Amygdala (tissue), 56 donors: ENCODE results near the gene DNAL4.

ENCODE experiments used
- DNase-seq, 56 donors: peaks; one replicate each; lab custom pipeline; 2025; lab: John Stamatoyannopoulos, UW

Gene DNAL4

GRCh38 chr22:38744981-38745380 lies 49.0 kb downstream of the DNAL4 start:
- DNase-seq: peak in 8 of 56 donors; percentile 22 to 58 (median 38)

GRCh38 chr22:38742176-38742942 lies 51.6 kb downstream of the DNAL4 start:
- no peak for DNase-seq

DNA sequence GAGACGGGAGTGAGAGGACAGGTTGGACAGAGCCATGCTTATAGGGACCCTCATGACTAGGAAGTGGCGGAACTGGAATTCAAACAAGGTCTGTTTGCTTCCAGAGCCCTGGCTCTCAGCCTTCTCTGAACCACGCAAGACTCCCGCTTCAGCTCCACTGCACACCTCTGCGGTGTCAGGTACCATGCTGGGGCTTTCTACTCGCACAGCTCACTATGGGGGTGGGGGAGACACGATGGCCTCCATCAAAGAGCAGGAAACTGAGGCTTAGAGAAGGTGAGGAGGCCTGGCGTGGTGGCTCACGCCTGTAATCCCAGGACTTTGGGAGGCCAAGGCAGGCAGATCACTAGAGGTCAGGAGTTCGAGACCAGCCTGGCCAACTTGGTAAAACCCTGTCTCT lies 52.4 kb downstream of the DNAL4 start:
- DNase-seq: no peak

- DNase-seq: no peak
These were observed 52.8 kb downstream of the DNAL4 start for GRCh38 chr22:38741166-38741565.

DNA sequence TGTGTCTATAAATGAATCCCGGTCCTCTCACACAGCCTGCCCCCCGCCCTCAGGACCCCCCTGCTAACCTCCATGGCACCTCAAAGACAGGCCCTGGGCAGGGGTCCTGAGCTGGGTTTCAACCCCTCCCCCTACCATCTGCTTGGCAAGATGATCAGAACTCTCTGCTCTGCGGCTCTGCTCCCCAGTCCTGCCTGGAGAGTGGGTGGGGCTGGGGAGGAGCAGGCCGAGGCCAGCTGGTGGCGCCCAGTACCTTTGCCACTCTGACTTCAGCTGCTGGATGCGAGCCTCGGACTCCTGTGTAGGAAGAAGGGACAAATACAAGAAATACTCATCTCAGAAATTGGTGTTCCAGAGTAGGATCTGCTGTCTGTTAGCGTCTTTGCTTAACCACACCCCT lies 53.2 kb downstream of the DNAL4 start:
- DNase-seq: peak in 2 of 56 donors; percentile 22 to 27

- peak in 5 of 56 donors; percentile 24 to 53 (median 32) for DNase-seq
These were observed 53.7 kb downstream of the DNAL4 start for GRCh38 chr22:38740116-38740723.

GRCh38 chr22:38739300-38740055 lies 54.5 kb downstream of the DNAL4 start:
- DNase-seq: peak in 10 of 56 donors; percentile 27 to 47 (median 38)

- DNase-seq: no peak
These were observed 55.4 kb downstream of the DNAL4 start for GRCh38 chr22:38738475-38739070.

- DNase-seq: no peak
These were observed 56.5 kb downstream of the DNAL4 start for GRCh38 chr22:38737302-38738060.

DNA sequence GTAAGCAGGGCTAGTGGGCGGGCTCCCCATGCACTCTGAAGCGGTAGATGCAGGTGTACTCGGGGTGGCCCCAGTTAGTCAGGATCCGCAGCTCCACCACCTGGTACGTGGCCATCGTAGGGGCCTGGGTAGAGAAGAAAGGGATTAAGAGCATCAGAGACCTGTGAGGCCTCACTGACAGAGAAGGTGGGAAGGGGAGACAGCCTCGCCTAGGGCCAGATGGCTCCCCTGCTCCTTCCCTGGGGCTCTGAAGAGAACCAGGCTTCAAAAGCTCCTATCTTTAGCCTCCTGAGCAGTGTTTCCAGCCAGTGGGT lies 57.7 kb downstream of the DNAL4 start:
- peak in 1 of 56 donors; percentile 29 for DNase-seq

DNA sequence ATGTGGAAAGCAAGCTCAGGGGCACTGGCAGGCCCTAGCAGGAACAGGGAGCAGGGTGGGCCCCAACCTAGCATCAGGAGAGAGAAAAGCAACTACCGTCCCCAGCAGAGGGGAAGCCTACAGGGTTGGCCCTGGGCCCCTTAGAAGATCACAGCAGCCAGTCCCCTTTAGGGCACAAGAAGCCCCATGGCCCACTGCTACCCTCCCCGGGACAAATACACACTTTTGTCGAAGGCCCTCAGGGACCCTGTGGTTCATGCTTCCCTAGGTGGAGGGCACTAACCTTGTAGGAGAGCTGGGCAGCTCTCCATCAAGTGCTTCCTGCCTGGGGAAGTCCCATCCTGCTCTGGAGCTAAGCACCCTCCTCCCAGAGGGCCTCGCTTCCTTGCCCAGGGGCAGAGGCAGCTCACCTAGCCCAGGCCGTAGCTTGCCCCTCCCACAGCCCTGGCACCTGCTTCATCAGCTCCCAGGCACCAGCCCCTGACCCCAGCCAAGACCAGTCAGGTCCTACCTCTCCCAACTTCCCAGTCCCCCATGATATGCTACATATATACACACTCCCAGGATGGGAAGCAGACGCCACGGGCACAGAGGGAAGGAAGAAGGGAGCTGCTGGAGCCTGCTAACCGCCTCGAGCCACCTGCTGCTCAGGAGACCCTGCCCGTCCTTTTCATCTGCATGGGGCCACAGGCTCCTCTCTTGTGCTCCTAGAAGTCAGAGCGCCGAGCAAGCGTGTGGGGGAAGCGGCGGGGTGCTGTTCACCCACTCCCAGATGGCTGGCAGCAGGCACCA lies 58.3 kb downstream of the DNAL4 start:
- DNase-seq: peak in 7 of 56 donors; percentile 23 to 40 (median 36)

- no peak for DNase-seq
These were observed 58.8 kb downstream of the DNAL4 start for GRCh38 chr22:38735126-38735464.

- DNase-seq: no peak
These were observed 59.4 kb downstream of the DNAL4 start for GRCh38 chr22:38734421-38735100.

DNA sequence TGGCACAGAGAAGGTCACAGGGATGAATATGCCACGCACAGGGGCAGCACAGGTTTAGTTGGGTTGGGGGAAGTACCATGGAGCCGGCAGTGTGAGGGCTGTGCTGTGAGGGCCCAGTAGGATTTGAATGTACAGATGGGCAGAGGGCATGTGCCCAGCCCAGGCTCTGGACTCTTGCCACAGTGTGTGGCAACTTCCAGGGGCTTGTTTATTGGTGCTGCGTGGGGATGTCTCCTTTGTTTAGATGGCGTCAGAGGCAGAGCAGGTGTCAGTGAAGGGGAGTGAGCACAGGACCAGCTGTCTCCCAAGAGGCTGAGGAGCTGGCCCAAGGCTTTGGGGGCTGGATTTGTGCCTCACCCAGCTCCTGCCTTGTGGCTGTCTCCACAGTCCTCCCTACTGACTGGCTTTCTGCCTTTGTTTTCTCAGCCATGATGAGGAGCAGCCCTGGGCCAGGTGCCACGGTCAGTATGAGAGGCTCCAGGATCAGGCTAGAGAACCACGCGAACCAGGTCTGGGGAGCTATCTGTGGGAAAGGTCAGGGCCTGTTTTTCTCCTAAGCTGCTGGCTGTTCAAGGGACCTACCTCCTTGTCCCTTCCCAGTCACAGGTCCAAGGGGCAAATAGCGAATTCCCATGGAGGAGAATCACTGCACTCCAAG lies 60.1 kb downstream of the DNAL4 start:
- DNase-seq: peak in 53 of 56 donors; percentile 44 to 94 (median 82)

DNA sequence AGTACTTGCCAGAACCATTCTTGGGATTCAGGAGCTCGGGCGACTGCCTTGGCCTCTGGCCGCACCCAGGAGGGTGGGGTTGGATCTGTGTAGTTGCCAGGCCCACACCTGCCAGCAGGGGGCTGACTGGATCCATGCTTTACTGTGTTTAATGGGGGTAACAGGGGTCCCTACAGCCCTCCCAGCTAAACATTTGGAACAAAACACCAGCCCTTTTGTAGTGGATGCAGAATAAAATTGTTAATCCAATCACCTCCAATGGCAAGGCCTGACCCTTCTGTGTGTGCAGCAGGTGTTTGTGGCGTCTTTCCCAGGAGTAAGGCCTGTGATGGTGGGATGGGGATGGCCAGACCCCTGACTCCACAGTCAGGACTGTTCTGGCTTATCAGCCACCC lies 60.6 kb downstream of the DNAL4 start:
- peak in 24 of 56 donors; percentile 26 to 79 (median 64) for DNase-seq

GRCh38 chr22:38732251-38732815 lies 61.6 kb downstream of the DNAL4 start:
- DNase-seq: peak in 9 of 56 donors; percentile 32 to 52 (median 44)

DNA sequence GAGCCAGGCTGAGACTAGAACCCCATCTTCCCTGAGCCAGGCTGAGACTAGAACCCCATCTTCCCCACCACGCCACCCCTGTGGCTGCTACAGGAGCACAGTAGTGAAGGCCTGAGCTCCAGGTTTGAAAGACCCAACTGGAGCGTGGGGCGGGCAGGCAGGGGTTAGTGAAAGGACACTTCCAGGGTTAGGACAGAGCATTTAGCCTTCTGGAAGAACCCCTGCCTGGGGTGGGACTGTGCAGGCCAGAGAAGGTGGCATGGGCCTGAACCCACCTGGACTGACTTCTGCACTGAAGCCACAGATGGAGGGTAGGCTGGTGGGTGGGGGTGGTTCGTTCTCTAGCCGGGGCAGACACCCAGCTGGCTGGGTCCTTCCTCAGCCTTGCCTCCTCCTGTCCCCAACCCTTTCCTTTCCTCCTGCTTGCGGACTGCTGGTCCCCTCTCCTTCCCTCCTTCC lies 62.2 kb downstream of the DNAL4 start:
- no peak for DNase-seq

DNA sequence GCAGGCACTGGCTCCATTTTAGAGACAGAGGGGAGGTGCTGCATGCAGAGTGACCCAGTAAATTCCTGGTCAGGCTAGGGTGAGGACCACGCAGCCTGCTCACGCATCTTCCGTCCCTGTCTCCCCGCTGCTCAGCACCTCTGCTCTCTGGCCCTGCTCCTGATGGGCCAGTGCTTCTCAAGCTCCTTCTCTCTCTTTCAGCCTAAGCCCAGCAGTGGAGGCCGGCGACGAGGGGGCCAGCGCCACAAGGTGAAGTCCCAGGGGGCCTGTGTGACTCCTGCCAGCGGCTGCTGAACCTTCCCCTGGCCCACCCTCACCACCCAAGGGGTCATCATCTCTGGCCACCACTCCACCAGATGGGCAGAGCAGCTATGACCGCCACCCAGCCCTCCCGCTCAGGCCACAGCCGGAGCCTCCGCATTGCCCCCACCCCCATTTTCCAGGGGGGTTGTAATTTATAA lies 63.5 kb downstream of the DNAL4 start:
- no peak for DNase-seq
